NT2/D1 (cell line): Measurements from ENCODE around the gene CSRP1.

Experiments used
- DNase-seq: peaks from one replicate; pipeline ENCODE4 v3.0.0-alpha.2; 2011; ENCODE audit warnings: low read depth, low spot score
- H3K27me3 ChIP-seq: 2 replicates; pipeline ENCODE4 v1.6.0; 2011; ENCODE audit warnings: mild to moderate bottlenecking; ENCODE audit not compliant: insufficient read length, insufficient read depth
- H3K36me3 ChIP-seq: 2 replicates; pipeline ENCODE4 v1.6.1; 2011; ENCODE audit warnings: mild to moderate bottlenecking, low read length, mixed read lengths; ENCODE audit not compliant: insufficient read depth, insufficient read length
- H3K4me1 ChIP-seq: 2 replicates; pipeline ENCODE4 v1.5.1; 2011; ENCODE audit not compliant: insufficient read depth, insufficient read length
- H3K4me3 ChIP-seq: 2 replicates; pipeline ENCODE4 v1.5.1; 2011; ENCODE audit warnings: low read depth; ENCODE audit not compliant: insufficient read length
- H3K9ac ChIP-seq: 2 replicates; pipeline ENCODE4 v1.6.0; 2011; ENCODE audit warnings: low read depth; ENCODE audit not compliant: insufficient read length
- H3K9me3 ChIP-seq: 2 replicates; pipeline ENCODE4 v1.5.1; 2011; ENCODE audit warnings: mild to moderate bottlenecking, low read length; ENCODE audit not compliant: insufficient read depth
- SUZ12 ChIP-seq: IDR thresholded peaks from 2 replicates; pipeline ENCODE4 v1.6.1; 2011; ENCODE audit not compliant: insufficient read length, insufficient read depth; ENCODE audit errors: extremely low read depth
- YY1 ChIP-seq: IDR thresholded peaks from 2 replicates; pipeline ENCODE4 v1.6.1; 2011; ENCODE audit not compliant: insufficient read length, insufficient read depth
- ZNF274 ChIP-seq: IDR thresholded peaks from 2 replicates; pipeline ENCODE4 v1.6.1; 2011; ENCODE audit warnings: mild to moderate bottlenecking, low read depth, low read length

CSRP1 gene

DNA sequence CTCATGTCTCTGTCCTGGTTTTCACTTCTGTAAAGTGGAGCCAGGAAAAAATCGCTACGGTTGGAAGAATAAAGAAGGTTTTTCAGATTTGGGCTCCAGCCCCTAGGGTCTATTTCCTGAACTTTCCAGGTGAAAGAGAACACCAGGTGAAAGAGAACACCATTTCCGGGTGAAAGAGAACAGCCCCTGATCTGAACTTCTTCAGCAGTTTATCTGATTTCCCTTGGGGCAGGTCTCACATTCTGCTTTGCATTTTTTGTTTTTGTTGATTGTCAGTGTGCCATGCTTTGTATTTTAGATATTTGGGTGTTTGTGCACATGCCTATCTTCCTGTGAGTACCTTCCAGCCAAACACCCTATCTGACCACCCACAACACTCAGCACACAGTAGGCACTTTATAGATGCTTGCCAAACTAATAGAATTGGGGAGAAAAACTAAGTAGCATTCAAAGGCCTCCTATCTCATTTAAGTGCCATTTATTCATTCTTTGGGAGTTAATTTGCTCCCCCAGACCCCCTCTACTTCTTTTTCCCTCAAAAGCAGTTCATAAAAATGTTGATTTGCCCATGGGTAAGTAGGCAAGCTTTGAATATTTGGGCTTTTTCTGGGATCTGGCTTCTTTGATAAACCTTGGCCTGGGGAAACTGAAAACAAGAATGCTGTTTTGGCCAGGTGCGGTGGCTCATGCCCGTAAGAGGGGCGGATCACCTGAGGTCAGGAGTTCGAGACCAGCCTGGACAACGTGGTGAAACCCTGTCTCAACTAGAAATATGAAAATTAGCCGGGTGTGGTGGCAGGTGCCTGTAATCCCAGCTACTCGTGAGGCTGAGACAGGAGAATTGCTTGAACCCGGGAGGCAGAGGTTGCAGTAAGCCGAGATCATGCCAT is 34.2 kb upstream of the CSRP1 start:
- no peaks in the 10 kb centered on the region for H3K9me3 ChIP-seq
- peaks cover 8% of the 10 kb centered on the region for H3K4me1 ChIP-seq
- TF ChIP-seq SUZ12 (no peak), ZNF274 (no peak), YY1 (no peak)
- H3K27me3 ChIP-seq = peaks cover 70% of the 10 kb centered on the region
- DNase-seq = no peak
- H3K9ac ChIP-seq = no peak overlapping the region
- H3K36me3 ChIP-seq = no peaks in the 10 kb centered on the region
- H3K4me3 ChIP-seq = no peak overlapping the region

DNA sequence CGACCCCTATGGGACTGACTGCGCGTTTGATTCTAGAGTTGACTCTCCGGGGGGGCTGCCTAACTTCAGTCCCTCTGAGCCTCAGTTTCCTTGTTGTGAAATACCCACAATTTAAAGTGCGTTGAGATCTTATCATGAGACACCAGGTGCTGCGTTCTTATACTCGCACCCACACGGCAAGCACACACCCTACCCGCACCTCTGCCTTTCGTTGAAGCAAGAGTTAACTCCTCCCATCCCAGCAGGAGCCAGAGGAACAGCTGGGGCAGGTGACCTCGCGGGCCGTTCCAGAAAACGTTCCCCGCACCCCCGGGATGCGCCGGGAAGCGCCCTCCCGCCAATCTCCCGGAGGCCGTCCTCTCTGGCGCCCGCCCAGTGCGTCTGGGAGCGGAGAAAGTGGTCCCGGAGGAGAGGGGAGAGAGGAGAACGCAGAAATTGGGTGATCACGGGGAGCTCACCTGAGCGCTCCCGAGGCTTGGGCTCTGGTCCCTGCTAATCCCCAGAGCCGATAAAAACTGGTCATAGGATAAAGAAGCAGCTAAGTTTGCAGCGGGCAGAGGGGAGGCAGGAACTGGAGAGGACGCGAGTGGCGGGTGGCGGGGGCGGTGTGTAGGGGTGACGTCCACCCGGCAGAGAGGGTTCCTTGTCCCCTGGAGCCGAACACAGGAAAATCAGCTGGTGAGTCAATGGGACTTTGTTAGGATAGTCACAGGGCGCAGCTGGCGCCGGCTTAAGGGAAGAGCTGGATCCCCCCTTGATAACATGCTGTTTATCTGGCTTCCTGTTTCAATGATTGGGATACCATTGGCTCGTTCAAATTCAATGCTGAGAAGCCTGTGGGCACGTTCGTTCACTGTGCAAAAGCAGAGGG is 32.9 kb upstream of the CSRP1 start:
- Histone ChIP-seq H3K4me1 (peaks cover 5% of the 10 kb centered on the region), H3K9me3 (no peaks in the 10 kb centered on the region), H3K4me3 (peak overlapping the region; percentile 75), H3K36me3 (no peaks in the 10 kb centered on the region), H3K27me3 (peaks cover 75% of the 10 kb centered on the region), H3K9ac (peak overlapping the region; percentile 76)
- no peak for DNase-seq
- TF ChIP-seq SUZ12 = peak; percentile 52
- no peak for TF ChIP-seq ZNF274

DNA sequence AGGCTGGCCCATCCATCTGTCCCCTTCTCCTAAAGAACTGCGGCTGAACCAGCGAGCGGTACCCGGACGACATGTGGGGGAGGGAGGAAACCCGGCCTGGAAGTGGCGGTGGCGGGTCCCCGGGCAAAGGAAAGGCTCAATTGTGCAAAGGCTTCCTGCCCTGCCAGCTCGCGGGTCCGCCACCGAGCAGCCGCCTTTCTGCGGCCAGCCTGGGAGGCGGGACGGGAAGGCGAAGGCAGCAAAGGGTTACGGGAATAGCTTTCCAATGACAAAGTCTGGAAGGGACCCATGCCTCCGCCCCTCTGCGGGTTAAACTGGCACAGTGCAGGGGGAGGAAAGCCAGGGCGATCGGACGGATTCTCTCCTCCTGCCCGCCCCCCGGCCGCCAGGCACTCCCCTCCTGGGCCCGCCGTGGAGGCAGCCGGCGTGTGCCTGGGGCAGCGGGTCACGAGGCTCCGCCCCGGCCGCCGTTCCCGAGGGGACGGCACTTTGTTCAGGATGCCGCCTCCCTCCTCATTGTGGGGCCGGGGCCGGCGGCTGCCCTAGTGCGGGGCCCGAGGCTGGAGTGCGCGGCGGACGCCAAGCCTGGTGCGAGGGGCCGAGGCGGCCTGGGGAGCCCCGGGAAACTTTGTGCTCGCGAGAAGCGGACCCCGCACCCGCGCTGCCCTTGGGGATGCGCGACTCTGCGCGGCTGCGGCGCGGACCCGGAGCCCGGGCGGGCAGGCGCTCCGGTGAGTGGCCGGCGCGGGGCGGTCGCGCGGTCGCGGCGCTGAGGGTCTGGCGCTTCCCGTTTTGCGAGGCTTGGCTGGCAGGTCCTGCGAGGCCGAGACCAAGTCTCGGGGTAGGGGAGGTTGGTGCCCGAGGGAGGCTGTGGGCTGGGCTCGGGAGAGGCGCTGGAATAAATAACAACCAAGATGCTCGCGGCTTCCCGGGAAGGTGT is 32.0 kb upstream of the CSRP1 start, which contains the start of gene NAV1:
Gene NAV1, plus strand, starts transcription at position 516 of the 940 bp plus-strand sequence. CDS start 83,758 bp downstream, outside the sequence.
- H3K27me3 ChIP-seq = peaks cover 75% of the 10 kb centered on the region
- H3K9ac ChIP-seq = peak within 1 kb of the TSS; percentile 76
- TF ChIP-seq YY1 (no peak), SUZ12 (peak; percentile 68)
- DNase-seq = no peak
- no peaks in the 10 kb centered on the region for H3K9me3 ChIP-seq
- peak within 1 kb of the TSS; percentile 75 for H3K4me3 ChIP-seq
- no peaks in the 10 kb centered on the region for H3K36me3 ChIP-seq
- H3K4me1 ChIP-seq = peaks cover 5% of the 10 kb centered on the region

DNA sequence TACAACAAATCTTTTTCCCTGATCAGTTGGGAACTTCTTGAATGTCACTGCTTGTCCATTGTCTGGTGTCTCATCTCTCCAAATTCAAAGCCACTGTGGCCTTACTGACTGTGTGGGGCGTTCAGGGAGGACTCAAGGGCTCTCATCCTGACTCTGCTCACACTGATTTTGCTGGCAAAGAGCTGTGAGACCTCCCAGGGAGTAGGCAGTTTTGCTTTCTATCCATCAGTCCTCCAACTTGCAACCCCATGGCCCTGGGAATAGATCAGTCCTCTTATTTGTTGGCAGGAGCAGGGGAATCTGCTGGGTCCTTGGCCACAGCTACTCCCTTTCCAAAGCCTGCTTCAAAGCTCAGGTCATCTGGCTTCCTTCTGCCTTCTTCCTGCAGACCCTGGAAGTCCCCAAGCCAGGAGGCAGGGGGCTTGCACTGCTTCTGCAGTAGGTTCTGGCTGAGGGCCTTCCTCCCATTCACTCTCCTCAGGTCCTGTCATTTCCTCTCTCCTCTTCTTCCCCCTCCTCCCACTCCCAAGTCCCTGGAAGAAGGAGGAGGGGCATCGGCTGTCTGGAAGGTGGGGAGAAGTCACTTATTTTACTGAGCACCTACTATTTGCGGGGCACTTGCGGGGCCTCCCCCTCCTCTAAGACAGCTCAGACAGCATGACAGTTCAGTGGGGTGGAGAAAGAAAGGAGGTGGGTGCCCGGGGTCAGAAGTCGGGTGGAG is 31.1 kb upstream of the CSRP1 start:
- Histone ChIP-seq H3K9me3 (no peaks in the 10 kb centered on the region), H3K9ac (peak overlapping the region; percentile 76), H3K4me1 (peaks cover 5% of the 10 kb centered on the region), H3K4me3 (peak overlapping the region; percentile 75), H3K27me3 (peaks cover 73% of the 10 kb centered on the region), H3K36me3 (no peaks in the 10 kb centered on the region)
- no peak for TF ChIP-seq ZNF274
- TF ChIP-seq SUZ12 = no peak
- no peak for TF ChIP-seq YY1
- no peak for DNase-seq

DNA sequence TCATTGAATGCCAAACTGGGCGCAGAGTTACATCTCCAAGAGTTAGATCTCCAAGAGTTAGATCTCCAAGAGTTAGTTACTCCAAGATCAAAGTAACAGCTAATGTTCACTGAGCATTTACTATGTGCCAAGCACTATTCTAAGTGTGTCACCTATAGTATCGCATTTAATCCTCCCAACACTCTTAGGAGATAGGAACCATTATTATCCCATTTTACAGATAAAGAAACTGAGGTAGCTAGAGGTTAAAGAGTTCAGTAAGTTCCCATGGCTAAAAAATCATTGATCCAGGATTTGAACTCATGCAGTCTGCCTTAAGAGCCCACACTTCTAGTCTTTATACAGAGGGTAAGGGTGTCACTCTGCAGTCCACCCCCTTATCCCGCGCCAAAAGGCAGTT is 30.5 kb upstream of the CSRP1 start:
- H3K4me3 ChIP-seq = no peak overlapping the region
- H3K27me3 ChIP-seq = peaks cover 68% of the 10 kb centered on the region
- no peak for TF ChIP-seq SUZ12
- TF ChIP-seq YY1 = no peak
- no peak for TF ChIP-seq ZNF274
- no peak for DNase-seq
- H3K36me3 ChIP-seq = no peaks in the 10 kb centered on the region
- H3K9me3 ChIP-seq = no peaks in the 10 kb centered on the region
- no peak overlapping the region for H3K9ac ChIP-seq
- peaks cover 5% of the 10 kb centered on the region for H3K4me1 ChIP-seq

DNA sequence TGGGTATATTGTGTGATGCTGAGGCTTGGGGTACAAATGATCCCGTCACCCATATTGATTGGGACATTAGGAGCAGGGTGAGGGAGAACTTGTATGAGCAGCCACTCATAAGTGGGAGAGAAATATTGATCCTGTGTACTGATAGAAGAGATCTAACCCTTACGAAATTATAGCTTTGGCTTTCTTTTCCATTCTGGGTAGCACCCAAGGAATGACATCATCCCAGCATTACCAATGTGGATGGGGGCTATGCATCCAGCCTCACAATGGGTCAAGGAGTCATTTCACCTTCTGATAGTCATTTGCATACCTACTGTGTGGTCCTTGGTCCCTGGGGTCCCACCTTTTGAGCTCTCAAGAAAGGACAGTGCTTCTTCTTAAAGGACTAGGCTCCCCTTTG is 30.1 kb upstream of the CSRP1 start:
- Histone ChIP-seq H3K9me3 (no peaks in the 10 kb centered on the region), H3K4me3 (no peak overlapping the region), H3K4me1 (peaks cover 9% of the 10 kb centered on the region), H3K9ac (no peak overlapping the region), H3K27me3 (peaks cover 64% of the 10 kb centered on the region), H3K36me3 (no peaks in the 10 kb centered on the region)
- TF ChIP-seq ZNF274 (no peak), SUZ12 (no peak), YY1 (no peak)
- no peak for DNase-seq
